Mucosa of stomach (tissue), 1 donor: Measurements from ENCODE around the gene TAS2R42.

ENCODE experiments used
- H3K27me3 ChIP-seq: one replicate; pipeline ENCODE4 v1.7.0; 2013; ENCODE audit warnings: mild to moderate bottlenecking, low read length; ENCODE audit not compliant: control insufficient read depth, insufficient read depth
- H3K36me3 ChIP-seq: one replicate; pipeline ENCODE4 v1.7.0; 2013; ENCODE audit warnings: low read length; ENCODE audit not compliant: control insufficient read depth, insufficient read depth
- H3K4me1 ChIP-seq: one replicate; pipeline ENCODE4 v1.7.0; 2013; ENCODE audit warnings: mild to moderate bottlenecking, low read length; ENCODE audit not compliant: control insufficient read depth, insufficient read depth
- H3K4me3 ChIP-seq: one replicate; pipeline ENCODE4 v1.7.0; 2013; ENCODE audit warnings: low read length
- H3K9ac ChIP-seq: one replicate; pipeline ENCODE4 v1.7.0; 2013; ENCODE audit warnings: mild to moderate bottlenecking, low read length, moderate library complexity
- H3K9me3 ChIP-seq: one replicate; pipeline ENCODE4 v1.7.0; 2013; ENCODE audit warnings: mild to moderate bottlenecking, low read length, moderate library complexity; ENCODE audit not compliant: control insufficient read depth
- donor health status: Pancreatic carcinoma.

TAS2R42 gene

DNA sequence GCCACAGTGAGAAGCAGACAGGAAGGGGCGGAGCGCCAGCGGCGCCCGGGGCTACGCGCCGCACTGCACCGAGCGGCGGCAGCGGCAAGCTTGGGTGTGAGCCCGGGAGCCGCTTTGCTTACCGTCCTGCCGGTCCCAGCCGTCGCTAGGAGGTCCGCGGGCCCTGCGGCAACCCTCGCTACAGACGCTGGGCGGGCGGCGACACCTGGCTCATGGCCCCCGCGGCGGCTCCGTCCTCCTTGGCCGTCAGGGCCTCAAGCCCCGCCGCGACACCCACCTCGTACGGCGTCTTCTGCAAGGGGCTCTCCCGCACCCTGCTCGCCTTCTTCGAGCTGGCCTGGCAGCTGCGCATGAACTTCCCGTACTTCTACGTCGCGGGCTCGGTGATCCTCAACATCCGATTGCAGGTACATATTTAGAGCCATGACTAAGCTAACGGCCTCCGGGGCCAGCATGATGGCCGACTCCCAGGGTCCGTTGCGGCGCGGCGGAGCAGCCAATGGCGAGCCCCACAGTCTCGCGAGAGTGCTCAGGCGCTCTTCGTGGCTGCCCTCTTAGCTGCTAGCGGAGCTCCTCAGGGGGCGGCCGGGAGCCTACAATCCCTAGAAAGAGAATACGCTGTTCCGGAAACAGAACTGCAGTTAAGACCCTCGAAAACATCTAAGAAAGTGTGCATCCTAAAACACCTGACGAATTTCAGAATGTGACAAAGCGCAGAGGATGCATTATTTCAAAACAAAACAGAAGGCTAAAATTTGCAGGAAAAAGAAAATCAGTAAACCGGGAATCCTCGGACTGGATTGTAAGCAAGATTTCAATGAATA is 15.4 kb downstream of the TAS2R42 start, which contains the start of gene SMIM10L1:
TSS of gene SMIM10L1 (plus strand) at position 50 of the 824 bp plus-strand sequence. CDS start at position 213, 163 bp downstream.
- Histone ChIP-seq H3K27me3 (no peaks in the 10 kb centered on the region), H3K4me1 (peaks cover 3% of the 10 kb centered on the region), H3K9ac (peak within 1 kb of the TSS; percentile 62), H3K9me3 (no peaks in the 10 kb centered on the region), H3K36me3 (no peaks in the 10 kb centered on the region), H3K4me3 (peak within 1 kb of the TSS; percentile 65)

DNA sequence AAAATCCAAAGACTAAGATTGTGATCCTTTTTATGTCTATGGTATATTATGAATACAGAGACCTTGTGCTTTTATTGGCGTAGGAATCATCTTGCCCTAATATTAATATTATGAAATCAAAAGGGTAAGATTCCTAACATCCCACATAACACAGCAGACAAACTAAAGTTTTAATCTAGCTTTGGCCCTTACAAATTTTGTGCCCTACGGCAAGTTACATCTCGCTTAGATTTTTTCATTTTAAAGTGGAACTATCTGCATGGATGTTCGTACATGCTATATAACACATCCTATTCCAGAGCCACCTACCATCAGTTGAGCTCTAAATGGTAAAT is 16.0 kb downstream of the TAS2R42 start:
- Histone ChIP-seq H3K27me3 (no peaks in the 10 kb centered on the region), H3K4me1 (peaks cover 3% of the 10 kb centered on the region), H3K9me3 (no peaks in the 10 kb centered on the region)

GRCh38 chr12:11166300-11166699 is 20.4 kb downstream of the TAS2R42 start:
- no peaks in the 10 kb centered on the region for H3K9me3 ChIP-seq

More for the DNA sequence above, 16.0 kb downstream of the TAS2R42 start:
- Histone ChIP-seq H3K4me3 (peak overlapping the region; percentile 65), H3K9ac (peak overlapping the region; percentile 62), H3K36me3 (no peaks in the 10 kb centered on the region)

GRCh38 chr12:11164384-11164783 is 22.4 kb downstream of the TAS2R42 start:
- no peak overlapping the region for H3K9ac ChIP-seq
- no peaks in the 10 kb centered on the region for H3K27me3 ChIP-seq
- no peak overlapping the region for H3K4me3 ChIP-seq
- no peaks in the 10 kb centered on the region for H3K36me3 ChIP-seq
- H3K4me1 ChIP-seq = no peaks in the 10 kb centered on the region
- no peaks in the 10 kb centered on the region for H3K9me3 ChIP-seq

More at GRCh38 chr12:11166300-11166699, 20.4 kb downstream of the TAS2R42 start:
- H3K9ac ChIP-seq = no peak overlapping the region
- no peaks in the 10 kb centered on the region for H3K36me3 ChIP-seq
- H3K4me3 ChIP-seq = no peak overlapping the region
- no peaks in the 10 kb centered on the region for H3K4me1 ChIP-seq
- H3K27me3 ChIP-seq = no peaks in the 10 kb centered on the region

GRCh38 chr12:11162502-11162901 is 24.2 kb downstream of the TAS2R42 start:
- H3K9me3 ChIP-seq = no peaks in the 10 kb centered on the region
- H3K4me1 ChIP-seq = no peaks in the 10 kb centered on the region
- no peak overlapping the region for H3K9ac ChIP-seq
- H3K4me3 ChIP-seq = no peak overlapping the region
- no peaks in the 10 kb centered on the region for H3K36me3 ChIP-seq
- no peaks in the 10 kb centered on the region for H3K27me3 ChIP-seq

DNA sequence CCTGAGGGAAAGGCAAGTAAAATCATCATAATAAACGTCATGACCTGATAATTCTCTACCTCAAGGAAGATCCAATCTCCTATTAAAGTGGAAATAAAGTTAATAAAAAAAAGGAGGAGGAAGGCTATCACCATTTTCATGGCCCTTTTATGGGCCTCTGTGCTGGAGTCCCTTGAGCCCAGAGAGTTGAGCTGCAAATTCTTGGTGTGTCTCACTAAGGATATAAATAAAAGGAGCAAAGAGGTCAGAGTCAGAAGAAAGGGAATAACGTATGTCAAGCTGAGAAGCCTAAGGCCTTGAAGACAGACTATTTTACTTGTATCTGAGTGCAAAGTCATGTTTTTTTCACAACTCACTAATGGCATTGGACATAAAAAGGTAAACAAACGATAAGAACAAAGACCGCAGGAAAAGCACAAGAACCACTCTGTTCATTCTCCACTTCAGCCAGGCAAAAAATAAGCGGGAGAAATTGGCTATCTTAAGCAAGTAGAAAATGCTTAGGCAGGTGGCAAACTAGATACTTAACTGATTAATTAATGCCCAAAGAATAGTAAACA is 27.8 kb downstream of the TAS2R42 start:
- Histone ChIP-seq H3K9me3 (no peaks in the 10 kb centered on the region), H3K27me3 (no peaks in the 10 kb centered on the region), H3K4me3 (no peak overlapping the region), H3K36me3 (no peaks in the 10 kb centered on the region), H3K9ac (no peak overlapping the region), H3K4me1 (no peaks in the 10 kb centered on the region)

DNA sequence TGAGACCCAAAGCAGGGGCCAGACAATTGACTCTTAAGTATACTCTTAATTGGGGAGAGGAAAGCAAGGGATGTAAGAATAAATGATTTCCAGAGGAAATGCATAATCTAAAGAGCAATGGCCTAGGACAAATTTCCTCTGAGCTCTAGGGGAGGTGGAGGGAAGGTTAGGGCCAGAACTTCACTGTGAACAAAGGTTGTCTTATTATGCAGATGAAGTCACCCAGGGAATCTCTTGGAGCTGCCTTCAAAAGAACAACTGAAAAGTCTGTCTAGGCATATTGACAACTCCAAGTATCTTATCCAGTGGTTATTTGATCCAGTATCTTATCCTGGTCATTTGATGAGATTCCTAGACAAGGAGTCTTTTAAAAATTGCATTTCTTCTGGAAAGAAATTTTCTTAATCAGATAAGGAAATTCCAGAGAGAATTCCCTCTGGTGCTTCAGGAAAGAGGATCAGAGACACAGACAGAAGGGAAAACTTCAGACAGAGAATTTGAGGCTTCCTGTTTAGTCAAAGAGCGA is 32.3 kb downstream of the TAS2R42 start:
- H3K27me3 ChIP-seq = no peaks in the 10 kb centered on the region
- H3K4me1 ChIP-seq = no peaks in the 10 kb centered on the region
- no peaks in the 10 kb centered on the region for H3K36me3 ChIP-seq
- H3K4me3 ChIP-seq = no peak overlapping the region
- H3K9me3 ChIP-seq = no peaks in the 10 kb centered on the region
- H3K9ac ChIP-seq = no peak overlapping the region

GRCh38 chr12:11152725-11153124 is 34.0 kb downstream of the TAS2R42 start:
- Histone ChIP-seq H3K27me3 (no peaks in the 10 kb centered on the region), H3K36me3 (no peaks in the 10 kb centered on the region), H3K9me3 (no peaks in the 10 kb centered on the region), H3K4me1 (no peaks in the 10 kb centered on the region), H3K4me3 (no peak overlapping the region), H3K9ac (no peak overlapping the region)

GRCh38 chr12:11150832-11151231 is 35.9 kb downstream of the TAS2R42 start:
- Histone ChIP-seq H3K9ac (no peak overlapping the region), H3K9me3 (no peaks in the 10 kb centered on the region), H3K36me3 (no peaks in the 10 kb centered on the region), H3K4me3 (no peak overlapping the region), H3K4me1 (no peaks in the 10 kb centered on the region), H3K27me3 (no peaks in the 10 kb centered on the region)

- Histone ChIP-seq H3K4me3 (no peak overlapping the region), H3K27me3 (no peaks in the 10 kb centered on the region), H3K4me1 (no peaks in the 10 kb centered on the region), H3K36me3 (no peaks in the 10 kb centered on the region), H3K9ac (no peak overlapping the region), H3K9me3 (no peaks in the 10 kb centered on the region)
Measured at GRCh38 chr12:11147420-11147819, 39.3 kb downstream of the TAS2R42 start.

- no peaks in the 10 kb centered on the region for H3K36me3 ChIP-seq
- no peaks in the 10 kb centered on the region for H3K4me1 ChIP-seq
- H3K9ac ChIP-seq = no peak overlapping the region
- H3K4me3 ChIP-seq = no peak overlapping the region
- H3K9me3 ChIP-seq = no peaks in the 10 kb centered on the region
- no peaks in the 10 kb centered on the region for H3K27me3 ChIP-seq
Measured at GRCh38 chr12:11144297-11144696, 42.4 kb downstream of the TAS2R42 start.

GRCh38 chr12:11143352-11143751 is 43.4 kb downstream of the TAS2R42 start:
- no peak overlapping the region for H3K4me3 ChIP-seq
- no peaks in the 10 kb centered on the region for H3K4me1 ChIP-seq
- H3K9me3 ChIP-seq = no peaks in the 10 kb centered on the region
- H3K27me3 ChIP-seq = no peaks in the 10 kb centered on the region
- no peak overlapping the region for H3K9ac ChIP-seq
- H3K36me3 ChIP-seq = no peaks in the 10 kb centered on the region
